Measurements from ENCODE around the gene GORAB. TPM values are rescaled to one million over a fixed set of nuclear protein-coding genes. Genes with fewer than 3 reads are reported as not detected.
A peak's percentile ranks its signal among the peaks of the same experiment; 100 is the strongest.

Gene GORAB
- total RNA-seq, 1 donor: 18.1 TPM

DNA sequence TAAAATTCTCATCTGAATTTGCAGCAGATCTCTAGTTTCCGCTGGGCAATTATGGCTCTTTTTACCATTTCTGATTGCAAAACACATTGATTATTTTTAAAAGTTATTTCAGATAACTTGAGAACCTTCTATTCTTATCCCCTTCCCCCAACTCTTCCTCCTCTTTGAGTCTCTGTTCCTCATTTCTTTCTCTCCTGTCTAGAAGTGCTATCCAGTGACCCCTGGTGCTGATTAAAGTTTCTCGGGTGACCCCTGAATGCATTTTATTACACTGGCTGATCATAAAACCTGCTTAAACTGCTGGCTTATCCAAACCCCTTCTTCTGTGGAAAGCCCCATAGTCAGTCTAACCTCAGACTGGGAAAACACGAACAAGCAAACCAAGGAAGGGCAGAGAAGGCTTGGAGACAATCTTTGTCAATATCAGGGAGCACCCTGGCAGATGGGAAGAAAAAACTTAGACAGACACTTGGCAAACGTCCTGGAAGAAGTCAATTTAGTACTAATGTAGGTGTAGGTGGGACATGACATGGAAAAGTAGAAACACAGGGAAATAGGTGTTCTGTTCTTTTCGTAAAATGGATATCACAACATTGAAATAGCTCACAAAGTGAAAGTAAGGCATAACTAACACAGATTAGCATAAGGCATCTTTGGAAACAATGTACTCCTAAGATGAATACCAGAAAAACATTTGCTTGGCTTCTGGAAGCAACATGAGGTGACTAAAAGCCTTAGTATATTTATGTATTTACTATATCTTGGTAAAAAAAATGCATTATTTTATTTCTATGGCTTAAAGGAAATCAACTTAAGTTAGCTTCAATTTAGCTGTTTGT is 61.4 kb downstream of the GORAB start:
- DNase-seq (ENCODE audit: low read depth): peak; percentile 27
- no peak overlapping the region for H3K4me3 ChIP-seq (ENCODE audit: low read depth, low read length)
- TF ChIP-seq, protein P1, sequence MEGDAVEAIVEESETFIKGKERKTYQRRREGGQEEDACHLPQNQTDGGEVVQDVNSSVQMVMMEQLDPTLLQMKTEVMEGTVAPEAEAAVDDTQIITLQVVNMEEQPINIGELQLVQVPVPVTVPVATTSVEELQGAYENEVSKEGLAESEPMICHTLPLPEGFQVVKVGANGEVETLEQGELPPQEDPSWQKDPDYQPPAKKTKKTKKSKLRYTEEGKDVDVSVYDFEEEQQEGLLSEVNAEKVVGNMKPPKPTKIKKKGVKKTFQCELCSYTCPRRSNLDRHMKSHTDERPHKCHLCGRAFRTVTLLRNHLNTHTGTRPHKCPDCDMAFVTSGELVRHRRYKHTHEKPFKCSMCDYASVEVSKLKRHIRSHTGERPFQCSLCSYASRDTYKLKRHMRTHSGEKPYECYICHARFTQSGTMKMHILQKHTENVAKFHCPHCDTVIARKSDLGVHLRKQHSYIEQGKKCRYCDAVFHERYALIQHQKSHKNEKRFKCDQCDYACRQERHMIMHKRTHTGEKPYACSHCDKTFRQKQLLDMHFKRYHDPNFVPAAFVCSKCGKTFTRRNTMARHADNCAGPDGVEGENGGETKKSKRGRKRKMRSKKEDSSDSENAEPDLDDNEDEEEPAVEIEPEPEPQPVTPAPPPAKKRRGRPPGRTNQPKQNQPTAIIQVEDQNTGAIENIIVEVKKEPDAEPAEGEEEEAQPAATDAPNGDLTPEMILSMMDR (IDR thresholded peaks at IDR 0.05; ENCODE audit: insufficient read depth, low read depth, low read length): no peak

GRCh38 chr1:170594066-170594626 is 62.2 kb downstream of the GORAB start:
- TF ChIP-seq, protein P1 (IDR thresholded peaks at IDR 0.05; ENCODE audit: insufficient read depth, low read depth, low read length): no peak
- no peak overlapping the region for H3K4me3 ChIP-seq (ENCODE audit: low read depth, low read length)
- DNase-seq (ENCODE audit: low read depth): no peak

- H3K4me3 ChIP-seq (ENCODE audit: low read depth, low read length): no peak overlapping the region
- TF ChIP-seq, protein P1 (IDR thresholded peaks at IDR 0.05; ENCODE audit: insufficient read depth, low read depth, low read length): no peak
- DNase-seq (ENCODE audit: low read depth): no peak
These were observed 64.7 kb downstream of the GORAB start for GRCh38 chr1:170596701-170597100.

- DNase-seq (ENCODE audit: low read depth): no peak
- TF ChIP-seq, protein P1 (IDR thresholded peaks at IDR 0.05; ENCODE audit: insufficient read depth, low read depth, low read length): no peak
These were observed 66.7 kb downstream of the GORAB start for GRCh38 chr1:170598618-170599017.

DNA sequence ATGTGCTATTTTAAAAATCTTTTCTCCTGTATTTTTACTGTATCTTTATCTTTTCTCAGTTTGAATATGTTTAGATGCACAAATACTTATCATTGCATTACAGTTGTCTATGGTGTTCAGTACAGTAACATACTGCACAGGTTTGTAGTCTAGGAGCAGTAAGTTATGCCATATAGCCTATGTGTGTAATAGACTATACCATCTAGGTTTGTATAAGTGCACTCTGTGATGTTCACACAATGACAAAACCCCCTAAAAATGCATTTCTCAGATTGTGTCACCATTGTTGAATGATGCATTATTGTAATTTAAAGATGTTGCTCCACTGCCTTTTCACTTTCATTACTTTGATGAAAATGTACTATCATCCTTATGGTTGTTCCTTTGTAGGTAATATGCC is 67.1 kb downstream of the GORAB start:
- TF ChIP-seq, protein P1 (IDR thresholded peaks at IDR 0.05; ENCODE audit: insufficient read depth, low read depth, low read length): no peak
- H3K4me3 ChIP-seq (ENCODE audit: low read depth, low read length): no peak overlapping the region
- DNase-seq (ENCODE audit: low read depth): no peak

More at GRCh38 chr1:170598618-170599017, 66.7 kb downstream of the GORAB start:
- H3K4me3 ChIP-seq (ENCODE audit: low read depth, low read length): no peak overlapping the region

DNA sequence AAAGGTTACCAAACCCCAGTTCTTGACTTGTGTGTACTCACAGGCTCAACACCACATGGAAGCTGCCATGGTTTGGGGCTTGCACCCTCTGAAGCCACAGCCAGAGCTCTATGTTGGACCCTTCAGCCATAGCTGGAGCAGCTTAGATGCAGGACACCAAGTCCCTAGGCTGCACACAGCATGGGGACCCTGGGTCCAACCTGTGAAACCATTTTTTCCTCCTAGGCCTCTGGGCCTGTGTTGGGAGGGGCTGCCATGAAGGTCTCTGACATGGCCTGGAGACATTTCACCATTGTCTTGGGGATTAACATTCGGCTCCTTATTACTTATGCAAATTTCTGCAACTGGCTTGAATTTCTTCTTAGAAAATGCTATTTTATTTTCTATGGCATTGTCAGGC is 69.9 kb downstream of the GORAB start:
- no peak for DNase-seq (ENCODE audit: low read depth)
- TF ChIP-seq, protein P1 (IDR thresholded peaks at IDR 0.05; ENCODE audit: insufficient read depth, low read depth, low read length): no peak
- H3K4me3 ChIP-seq (ENCODE audit: low read depth, low read length): no peak overlapping the region

Other genes starting within 250 kb of the GORAB start
- gene PRRX1, start 132.0 kb downstream of the GORAB start, total RNA-seq: 174 and 203 TPM in 2 replicates